ENCODE results near the gene PEF1. TPM values are rescaled to one million over a fixed set of nuclear protein-coding genes. Genes with fewer than 3 reads are reported as not detected.
"Not testable (repeated sequence)": the region's sequence is repeated elsewhere in the genome, so short reads cannot be mapped to it uniquely, and the experiment has no call there.

The PEF1 gene
- total and polyA plus RNA-seq, 8 donors, result 14.5 to 47.3 (median 20.2) TPM

DNA sequence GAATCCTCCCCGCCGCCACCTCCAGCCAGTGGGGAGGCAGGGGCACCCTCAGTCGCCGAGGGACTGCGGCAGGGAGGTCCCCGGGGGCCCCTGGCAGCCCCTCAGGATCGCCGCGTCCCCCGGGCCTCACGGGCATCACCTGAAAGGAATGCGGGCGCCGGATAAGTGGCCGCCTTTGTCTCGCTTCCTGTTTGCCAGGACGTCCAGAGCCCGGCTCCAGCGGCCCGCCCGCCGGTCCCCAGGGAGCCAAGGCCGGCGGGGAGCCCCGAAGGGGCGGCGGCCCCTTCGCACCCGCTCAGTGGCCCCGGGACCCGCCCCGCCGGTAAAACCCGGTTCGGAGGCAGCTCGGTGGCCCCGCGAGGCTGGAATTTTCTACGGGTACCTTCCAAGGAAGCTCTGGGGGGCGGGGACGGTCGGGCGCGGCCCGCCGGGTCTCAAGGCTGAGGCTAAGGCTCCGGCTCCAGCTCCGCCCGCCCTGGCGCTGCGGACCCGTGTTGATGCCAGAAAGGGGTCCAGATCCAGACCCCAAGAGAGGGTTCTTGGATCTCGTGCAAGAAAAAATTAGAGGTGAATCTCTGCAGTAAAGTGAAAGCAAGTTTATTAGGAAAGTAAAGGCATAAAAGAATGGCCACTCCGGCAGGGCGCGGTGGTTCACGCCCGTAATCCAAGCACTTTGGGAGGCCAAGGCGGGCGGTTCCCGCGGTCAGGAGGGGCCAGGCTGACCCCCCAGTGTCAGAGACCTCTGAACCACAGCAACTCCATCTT is 55.7 kb downstream of the PEF1 start:
- Histone ChIP-seq H3K36me3 (no peaks in the 10 kb centered on the region), H3K27ac (peak overlapping the region; percentile 71 to 76 (median 74)), H3K27me3 (no peaks in the 10 kb centered on the region), H3K4me3 (peak overlapping the region in 3 of 4 donors; percentile 11 to 26 (median 18)), H3K4me1 (peaks cover 16 to 20% (median 19%) of the 10 kb centered on the region in 3 donors), H3K9me3 (no peaks in the 10 kb centered on the region)
- DNase-seq (peak in 2 of 6 donors; percentile 56 to 76), ATAC-seq (peak; percentile 20 to 48 (median 32)), FAIRE-seq (no peak)
- intact Hi-C loops (cut with DNase I), result no loop called here
- TF ChIP-seq, protein P1, sequence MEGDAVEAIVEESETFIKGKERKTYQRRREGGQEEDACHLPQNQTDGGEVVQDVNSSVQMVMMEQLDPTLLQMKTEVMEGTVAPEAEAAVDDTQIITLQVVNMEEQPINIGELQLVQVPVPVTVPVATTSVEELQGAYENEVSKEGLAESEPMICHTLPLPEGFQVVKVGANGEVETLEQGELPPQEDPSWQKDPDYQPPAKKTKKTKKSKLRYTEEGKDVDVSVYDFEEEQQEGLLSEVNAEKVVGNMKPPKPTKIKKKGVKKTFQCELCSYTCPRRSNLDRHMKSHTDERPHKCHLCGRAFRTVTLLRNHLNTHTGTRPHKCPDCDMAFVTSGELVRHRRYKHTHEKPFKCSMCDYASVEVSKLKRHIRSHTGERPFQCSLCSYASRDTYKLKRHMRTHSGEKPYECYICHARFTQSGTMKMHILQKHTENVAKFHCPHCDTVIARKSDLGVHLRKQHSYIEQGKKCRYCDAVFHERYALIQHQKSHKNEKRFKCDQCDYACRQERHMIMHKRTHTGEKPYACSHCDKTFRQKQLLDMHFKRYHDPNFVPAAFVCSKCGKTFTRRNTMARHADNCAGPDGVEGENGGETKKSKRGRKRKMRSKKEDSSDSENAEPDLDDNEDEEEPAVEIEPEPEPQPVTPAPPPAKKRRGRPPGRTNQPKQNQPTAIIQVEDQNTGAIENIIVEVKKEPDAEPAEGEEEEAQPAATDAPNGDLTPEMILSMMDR (IDR thresholded peaks at IDR 0.05), result no peak
- 30 to 39% methylated on average over 56 to 62 of the region's 62 CpGs for WGBS, 2 donors

DNA sequence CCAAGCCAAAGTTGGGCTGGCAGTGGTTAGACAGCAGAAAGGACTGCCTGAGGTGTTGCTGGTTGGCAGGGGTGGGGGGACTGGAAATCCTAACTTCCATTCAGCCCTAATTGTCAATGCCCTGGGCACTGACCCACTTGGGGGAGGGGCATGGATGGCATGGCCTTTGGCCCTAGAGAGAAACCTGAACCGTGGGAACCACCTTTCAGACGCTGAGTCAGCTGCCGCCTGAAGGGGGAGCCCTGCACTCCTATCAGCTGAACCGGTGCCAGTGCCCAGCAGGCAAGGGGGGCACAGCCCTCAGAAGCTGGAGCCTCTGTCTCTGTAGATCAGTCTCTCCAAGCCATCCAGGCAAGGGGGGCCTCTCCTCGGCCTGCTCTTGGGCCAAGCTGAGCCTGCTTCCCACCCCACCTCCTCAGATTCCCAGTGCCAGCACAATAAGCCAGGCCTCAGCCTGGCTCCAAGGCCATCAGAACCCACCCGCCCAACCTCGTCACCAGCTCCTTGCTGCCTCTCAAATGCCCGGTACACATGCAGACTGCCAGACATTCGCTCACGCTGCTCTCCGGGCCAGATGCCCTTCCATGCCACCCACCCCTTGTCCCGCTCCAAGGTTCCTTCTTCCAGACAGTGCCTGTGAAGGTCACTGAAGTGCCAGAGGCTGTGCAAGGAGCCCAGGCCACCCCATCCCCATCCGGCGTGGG is 56.8 kb downstream of the PEF1 start:
- Histone ChIP-seq H3K27me3 (no peaks in the 10 kb centered on the region), H3K36me3 (no peaks in the 10 kb centered on the region), H3K4me3 (no peak overlapping the region), H3K4me1 (peaks cover 19 to 26% (median 24%) of the 10 kb centered on the region in 3 donors), H3K27ac (peak overlapping the region; percentile 71 to 76 (median 74)), H3K9me3 (no peaks in the 10 kb centered on the region)
- TF ChIP-seq, protein P1 (IDR thresholded peaks at IDR 0.05), result peak; percentile 30 to 47 (median 40)
- 19 to 22% methylated on average over 12 to 14 of the region's 14 CpGs for WGBS, 2 donors
- FAIRE-seq (no peak), ATAC-seq (peak; percentile 65 to 79 (median 76)), DNase-seq (peak; percentile 62 to 87 (median 78))
- intact Hi-C loops (cut with DNase I), result no loop called here

DNA sequence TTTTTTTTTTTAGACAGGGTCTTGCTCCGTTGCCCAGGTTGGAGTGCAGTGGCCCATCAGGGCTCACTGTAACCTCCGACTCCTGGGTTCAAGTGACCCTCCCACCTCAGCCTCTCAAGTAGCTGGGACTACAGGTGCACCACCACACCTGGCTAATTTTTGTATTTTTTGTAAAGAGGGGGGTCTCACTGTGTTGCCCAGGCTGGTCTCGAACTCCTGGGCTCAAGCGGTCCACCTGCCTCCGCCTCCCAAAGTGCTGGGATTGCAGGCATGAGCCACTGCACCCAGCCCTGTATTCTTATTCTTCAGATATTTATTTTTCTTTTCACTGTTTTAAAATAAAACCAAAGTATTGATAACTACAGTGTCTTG is 57.4 kb downstream of the PEF1 start:
- H3K27me3 ChIP-seq; FAIRE-seq; H3K4me3 ChIP-seq; H3K36me3 ChIP-seq; ATAC-seq; DNase-seq; intact Hi-C loops (cut with DNase I); H3K9me3 ChIP-seq: not testable (repeated sequence)
- H3K27ac ChIP-seq, result peak overlapping the region in 3 of 4 donors; percentile 71 to 76 (median 76)
- WGBS, 2 donors, result 92 to 95% methylated on average over 5 of the region's 5 CpGs
- peaks cover 19 to 26% (median 24%) of the 10 kb centered on the region in 3 donors for H3K4me1 ChIP-seq

DNA sequence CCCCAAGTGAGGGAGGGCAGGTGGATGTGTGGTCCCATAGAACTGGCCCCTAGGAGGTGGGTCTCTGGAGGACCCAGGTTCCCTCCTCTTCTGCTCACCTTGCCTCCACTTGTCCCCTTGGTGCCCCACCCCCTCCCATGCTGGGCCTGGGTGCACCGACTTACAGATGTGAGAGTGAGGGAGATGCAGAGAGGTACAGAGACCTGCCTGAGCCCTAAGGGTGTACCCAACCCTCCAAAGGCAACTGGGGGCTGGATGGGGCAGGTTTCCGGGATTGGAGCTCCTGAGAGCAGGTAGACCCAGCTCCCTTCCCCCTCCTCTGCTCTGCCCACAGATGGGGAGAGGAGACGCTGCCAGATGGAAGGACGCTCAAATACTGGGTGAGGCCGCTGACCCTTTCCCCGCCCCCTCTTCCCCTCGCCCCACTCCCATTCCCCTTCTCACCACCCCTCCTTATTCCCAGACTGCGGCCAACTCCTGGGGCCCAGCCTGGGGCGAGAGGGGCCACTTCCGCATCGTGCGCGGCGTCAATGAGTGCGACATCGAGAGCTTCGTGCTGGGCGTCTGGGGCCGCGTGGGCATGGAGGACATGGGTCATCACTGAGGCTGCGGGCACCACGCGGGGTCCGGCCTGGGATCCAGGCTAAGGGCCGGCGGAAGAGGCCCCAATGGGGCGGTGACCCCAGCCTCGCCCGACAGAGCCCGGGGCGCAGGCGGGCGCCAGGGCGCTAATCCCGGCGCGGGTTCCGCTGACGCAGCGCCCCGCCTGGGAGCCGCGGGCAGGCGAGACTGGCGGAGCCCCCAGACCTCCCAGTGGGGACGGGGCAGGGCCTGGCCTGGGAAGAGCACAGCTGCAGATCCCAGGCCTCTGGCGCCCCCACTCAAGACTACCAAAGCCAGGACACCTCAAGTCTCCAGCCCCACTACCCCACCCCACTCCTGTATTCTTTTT is 58.0 kb downstream of the PEF1 start:
- WGBS, 2 donors, result 79 to 80% methylated on average over 41 to 47 of the region's 47 CpGs
- no peak overlapping the region for H3K27ac ChIP-seq
- H3K4me3 ChIP-seq, result no peak overlapping the region
- no peaks in the 10 kb centered on the region for H3K9me3 ChIP-seq
- DNase-seq, result no peak
- peaks cover 19 to 26% (median 24%) of the 10 kb centered on the region in 3 donors for H3K4me1 ChIP-seq
- H3K27me3 ChIP-seq, result no peaks in the 10 kb centered on the region
- ATAC-seq, result no peak
- FAIRE-seq, result no peak
- TF ChIP-seq, protein P1 (IDR thresholded peaks at IDR 0.05), result no peak
- no peaks in the 10 kb centered on the region for H3K36me3 ChIP-seq
- intact Hi-C loops (cut with DNase I), result no loop called here

All from pancreas (tissue), 10 donors.